Activated naive CD4-positive, alpha-beta T cell treated with anti-CD3 and anti-CD28 coated beads, Interleukin-2, amount 50 U/mL, for 16 hours (primary cell): ENCODE results near the gene SFSWAP.
"Not testable (repeated sequence)": the region's sequence is repeated elsewhere in the genome, so short reads cannot be mapped to it uniquely, and the experiment has no call there.

Experiments
- DNase-seq: peaks from one replicate; pipeline ENCODE4 v3.0.0-alpha.2; 2020

The SFSWAP gene

GRCh38 chr12:131704509-131704908 is 6.4 kb upstream of the SFSWAP start:
- no peak for DNase-seq

- not testable (repeated sequence) for DNase-seq
Measured at GRCh38 chr12:131706709-131707108, 4.2 kb upstream of the SFSWAP start.

GRCh38 chr12:131709226-131709625 is 1.7 kb upstream of the SFSWAP start:
- no peak for DNase-seq

- no peak for DNase-seq
Measured at GRCh38 chr12:131711551-131712205, 788 bp downstream of the SFSWAP start.

DNA sequence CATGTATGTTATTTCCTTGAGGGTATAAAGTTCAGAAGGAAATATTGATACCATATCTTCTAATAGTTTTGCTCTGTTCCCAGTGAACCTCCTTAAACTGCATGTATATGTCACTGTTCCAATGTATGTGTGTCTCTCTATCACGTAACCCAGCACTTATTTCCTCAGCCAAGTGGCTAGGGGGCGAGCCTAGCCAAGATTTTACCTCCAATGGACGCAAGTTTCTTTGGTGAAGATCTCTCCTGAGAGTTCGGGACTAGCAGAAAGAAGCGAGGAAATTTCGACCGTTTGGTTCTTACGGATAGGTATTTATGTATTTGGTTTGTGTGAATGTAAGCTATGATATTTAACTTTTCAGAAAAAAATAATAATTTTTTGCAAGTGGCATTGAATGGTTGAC is 2.5 kb downstream of the SFSWAP start:
- DNase-seq: no peak

GRCh38 chr12:131714759-131715158 is 3.9 kb downstream of the SFSWAP start:
- DNase-seq: no peak

DNA sequence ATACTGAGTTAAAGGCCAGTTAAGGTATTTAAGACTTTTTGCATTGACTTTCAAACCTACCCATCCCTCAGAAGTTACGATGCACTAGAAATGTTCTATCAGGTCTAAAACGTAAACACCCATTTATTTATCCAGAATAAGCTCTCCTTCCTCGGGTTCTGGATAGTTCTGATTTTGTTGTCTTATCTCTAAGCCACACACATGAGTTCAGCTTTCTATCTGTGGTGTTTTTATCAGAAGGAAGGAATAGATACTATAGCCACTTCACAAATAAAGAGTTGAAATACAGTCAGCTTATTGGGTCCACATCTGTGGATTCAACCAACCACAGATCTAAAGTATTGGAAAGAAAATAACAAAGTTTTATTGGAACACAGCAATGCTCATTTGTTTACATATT is 5.4 kb downstream of the SFSWAP start:
- no peak for DNase-seq

GRCh38 chr12:131720241-131720640 is 9.4 kb downstream of the SFSWAP start:
- DNase-seq: no peak

DNA sequence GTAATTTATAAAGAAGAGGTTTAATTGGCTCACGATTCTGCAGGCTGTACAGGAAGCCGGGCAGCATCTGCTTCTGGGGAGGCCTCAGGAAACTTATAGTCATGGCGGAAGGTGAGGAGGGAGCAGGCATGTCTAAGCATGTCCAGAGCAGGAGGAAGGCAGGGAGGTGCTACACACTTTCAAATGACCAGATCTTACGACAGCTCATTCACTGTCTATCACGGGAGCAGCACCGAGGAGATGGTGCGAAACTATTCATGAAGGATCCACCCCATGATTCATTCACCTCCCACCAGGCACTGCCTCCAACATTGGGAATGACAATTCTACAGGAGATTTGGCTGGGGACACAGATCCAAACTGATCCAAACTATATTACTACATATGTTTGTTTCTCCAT is 10.0 kb downstream of the SFSWAP start:
- DNase-seq: no peak

- DNase-seq: no peak
Measured at GRCh38 chr12:131721548-131721947, 10.7 kb downstream of the SFSWAP start.

- no peak for DNase-seq
Measured at GRCh38 chr12:131723532-131723931, 12.6 kb downstream of the SFSWAP start.

- no peak for DNase-seq
Measured at GRCh38 chr12:131724534-131724933, 13.6 kb downstream of the SFSWAP start.

DNA sequence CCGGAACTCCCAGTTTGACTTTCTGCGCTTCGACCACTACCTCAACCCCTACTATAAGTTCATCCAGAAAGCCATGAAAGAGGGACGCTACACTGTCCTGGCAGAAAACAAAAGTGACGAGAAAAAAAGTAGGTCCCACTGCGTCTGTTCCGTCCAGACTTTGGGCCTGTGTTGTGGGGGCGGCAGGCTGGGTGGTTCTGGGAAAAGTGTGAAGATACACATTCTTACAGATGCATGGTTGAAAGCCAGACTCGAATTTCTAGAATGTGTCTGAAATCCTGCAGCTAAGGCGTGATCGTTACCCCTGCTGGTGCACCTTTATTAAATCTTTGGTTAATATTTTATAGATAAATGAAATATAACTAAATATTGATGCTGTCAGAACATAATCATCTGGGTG is 14.6 kb downstream of the SFSWAP start:
- no peak for DNase-seq

- no peak for DNase-seq
Measured at GRCh38 chr12:131728720-131729119, 17.8 kb downstream of the SFSWAP start.

DNA sequence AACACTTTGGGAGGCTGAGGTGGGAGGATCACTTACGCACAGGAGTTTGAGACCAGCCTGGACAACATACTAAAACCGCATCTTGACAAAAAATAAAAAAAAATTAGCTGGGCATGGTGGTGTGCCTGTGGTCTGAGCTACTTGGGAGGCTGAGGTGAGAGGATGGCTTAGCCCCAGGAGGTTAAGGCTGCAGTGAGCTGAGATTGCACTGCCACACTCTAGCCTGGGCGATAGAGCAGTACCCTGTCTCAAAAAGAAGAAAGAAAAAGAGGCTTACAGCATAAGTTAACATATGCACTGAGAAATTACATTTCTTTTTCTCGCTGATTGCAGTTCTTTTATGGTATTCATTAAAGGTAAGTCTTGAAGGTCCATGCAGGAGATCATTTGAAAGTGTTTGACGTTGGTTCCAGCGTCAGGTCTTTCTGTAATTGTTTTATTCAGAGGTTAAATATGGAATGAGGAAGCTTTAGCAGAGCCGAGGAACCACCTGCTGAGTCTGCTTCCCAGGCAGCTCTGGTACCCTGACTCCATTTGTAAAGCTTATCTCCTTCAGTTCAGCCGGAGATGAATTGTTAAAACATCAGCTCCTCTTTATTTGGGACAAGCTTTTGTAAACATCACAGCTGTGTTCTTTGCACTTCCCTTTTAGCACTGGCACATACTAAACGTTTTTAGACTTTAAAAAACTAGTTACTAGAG is 18.5 kb downstream of the SFSWAP start:
- no peak for DNase-seq

GRCh38 chr12:131732996-131733615 is 22.2 kb downstream of the SFSWAP start:
- DNase-seq: no peak

DNA sequence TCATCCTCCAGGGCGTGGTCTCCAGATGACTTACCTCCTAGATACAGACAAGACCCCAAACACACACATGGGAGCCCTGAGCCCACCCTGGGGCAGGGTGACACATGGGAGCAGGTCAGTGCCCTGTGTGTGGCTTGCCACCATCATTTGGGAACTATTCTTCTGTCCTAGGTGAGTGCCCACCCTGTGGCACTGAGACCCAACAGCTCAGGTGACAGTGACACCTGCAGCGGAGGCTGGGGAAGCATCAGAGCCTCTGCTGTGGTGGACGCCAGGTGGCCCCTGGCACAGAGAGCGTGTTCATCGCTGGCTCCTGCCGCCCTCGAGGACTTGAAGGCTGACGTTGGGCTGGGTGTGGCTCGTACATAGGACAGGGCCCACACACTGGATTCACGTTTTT is 23.0 kb downstream of the SFSWAP start:
- no peak for DNase-seq

DNA sequence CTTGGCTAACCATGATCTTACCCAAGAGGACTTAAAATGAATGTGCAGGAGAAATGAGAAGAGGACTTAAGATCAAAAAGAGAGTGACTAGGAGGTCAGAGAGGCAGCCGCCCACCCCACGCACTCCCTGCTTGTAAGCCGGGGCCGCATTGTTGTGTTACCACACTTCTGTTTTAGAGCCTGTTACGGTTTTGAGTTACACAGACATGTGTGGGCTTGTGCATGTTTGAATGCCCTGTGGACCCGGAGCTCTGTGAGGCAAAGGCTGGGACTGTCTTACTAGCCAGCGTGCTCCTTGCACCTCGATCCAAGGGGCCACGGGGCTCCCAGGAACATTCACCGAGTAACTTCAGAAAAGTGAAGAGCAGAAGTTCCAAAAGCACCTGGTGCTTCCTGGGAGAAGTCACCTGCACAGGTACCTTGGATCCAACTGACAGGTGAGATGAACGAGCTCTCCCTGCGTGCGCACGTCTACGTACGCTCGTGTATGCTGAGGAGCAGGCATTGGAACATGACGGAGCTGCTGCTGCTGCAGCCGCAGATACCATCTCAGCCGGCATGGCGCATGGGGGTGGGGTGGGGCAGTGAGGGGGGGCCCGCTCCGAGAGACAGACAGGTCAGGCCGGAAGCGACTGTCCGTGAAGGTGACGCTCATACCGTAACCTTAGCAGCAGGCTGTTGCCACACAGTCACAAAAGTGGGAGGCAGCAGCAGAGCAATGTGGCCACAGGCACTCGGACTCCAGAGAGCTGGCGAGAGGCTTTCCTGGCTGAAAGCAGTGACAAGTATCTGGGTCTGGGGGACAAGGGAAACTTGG is 23.7 kb downstream of the SFSWAP start:
- no peak for DNase-seq

- no peak for DNase-seq
Measured at GRCh38 chr12:131735153-131735456, 24.2 kb downstream of the SFSWAP start.

GRCh38 chr12:131735476-131736445 is 24.9 kb downstream of the SFSWAP start:
- no peak for DNase-seq

- DNase-seq: no peak
Measured at GRCh38 chr12:131736446-131737149, 25.7 kb downstream of the SFSWAP start.
